Hepatocyte (in vitro differentiated cells): Measurements from ENCODE around the gene ARHGAP11A. TPM values are rescaled to one million over a fixed set of nuclear protein-coding genes. Genes with fewer than 3 reads are reported as not detected.

Experiments used
- DNase-seq: peaks from one replicate; pipeline ENCODE4 v3.0.0-alpha.2; 2016; ENCODE audit warnings: low spot score
- H2AFZ ChIP-seq: fragments of 200-600 bp; sonication (generic); 2 replicates; pipeline ENCODE4 v1.6.0; 2016; ENCODE audit warnings: antibody characterized with exemption, mild to moderate bottlenecking
- H3K27ac ChIP-seq: fragments of 200-600 bp; sonication (generic); 2 replicates; pipeline ENCODE4 v1.5.1; 2016; ENCODE audit warnings: mild to moderate bottlenecking
- H3K27me3 ChIP-seq: fragments of 200-600 bp; sonication (generic); 2 replicates; pipeline ENCODE4 v1.6.1; 2016
- H3K36me3 ChIP-seq: fragments of 200-600 bp; sonication (generic); replicated peaks from 2 replicates; pipeline ENCODE4 v1.5.1; 2016; ENCODE audit warnings: low read depth; ENCODE audit not compliant: insufficient read depth
- H3K4me1 ChIP-seq: fragments of 200-600 bp; sonication (generic); 2 replicates; pipeline ENCODE4 v1.5.1; 2016; ENCODE audit warnings: mild to moderate bottlenecking, moderate library complexity; ENCODE audit not compliant: insufficient read depth
- H3K4me2 ChIP-seq: fragments of 200-600 bp; sonication (generic); 2 replicates; pipeline ENCODE4 v1.6.0; 2016
- H3K4me3 ChIP-seq: fragments of 200-600 bp; sonication (generic); 2 replicates; pipeline ENCODE4 v1.5.1; 2016; ENCODE audit warnings: mild to moderate bottlenecking
- H3K79me2 ChIP-seq: fragments of 200-600 bp; sonication (generic); 2 replicates; pipeline ENCODE4 v1.6.0; 2017; ENCODE audit warnings: mild to moderate bottlenecking
- H3K9me2 ChIP-seq: fragments of 200-600 bp; sonication (generic); replicated peaks from 2 replicates; pipeline ENCODE4 v1.6.0; 2017; ENCODE audit warnings: mild to moderate bottlenecking; ENCODE audit not compliant: insufficient read depth
- H3K9me3 ChIP-seq: fragments of 200-600 bp; sonication (generic); 2 replicates; pipeline ENCODE4 v1.5.1; 2016; ENCODE audit warnings: low read depth, mild to moderate bottlenecking
- H4K20me1 ChIP-seq: fragments of 200-600 bp; sonication (generic); 2 replicates; pipeline ENCODE4 v1.6.0; 2016; ENCODE audit warnings: mild to moderate bottlenecking; ENCODE audit not compliant: insufficient read depth, poor library complexity, severe bottlenecking
- EZH2 ChIP-seq: fragments of 200-600 bp; sonication (generic); IDR thresholded peaks from 2 replicates; pipeline ENCODE4 v1.6.1; 2016; ENCODE audit warnings: antibody characterized with exemption, mild to moderate bottlenecking, borderline replicate concordance
- EZH2phosphoT487 ChIP-seq: fragments of 200-600 bp; sonication (generic); IDR thresholded peaks from one replicate; pipeline ENCODE4 v1.6.1; 2018; ENCODE audit warnings: antibody characterized with exemption, mild to moderate bottlenecking, low read depth, moderate library complexity; ENCODE audit not compliant: unreplicated experiment, severe bottlenecking
- WGBS: methylation state at CpG from one replicate; pipeline ENCODE4 v1.1.6; 2016; ENCODE audit warnings: low lambda C conversion rate; ENCODE audit errors: missing lambda C conversion rate; 5-methylcytosine and 5-hydroxymethylcytosine counted together
- polyA plus RNA-seq: library from polyadenylated mRNA; unstranded; fragments of >200 nt; fragmentation: Nextera tagmentation; extraction: Ambion mirVana; gene quantifications from 2 replicates; pipeline ENCODE4 v1.2.1, GENCODE V29; 2016
- total RNA-seq: library from RNA; depleted of rRNA; stranded (reverse); fragments of >200 nt; gene quantifications from 2 replicates; pipeline ENCODE4 v1.2.3, GENCODE V29; 2014
- TF ChIP-seq, protein P1 (sequence below): fragments of 200-600 bp; sonication (generic); IDR thresholded peaks from 2 replicates; pipeline ENCODE4 v1.5.1; 2016; ENCODE audit warnings: antibody characterized with exemption, mild to moderate bottlenecking; ENCODE audit not compliant: poor library complexity

The ARHGAP11A gene
- total and polyA plus RNA-seq, 2 experiments from 2014 or later = 3.4 to 4.9 TPM

GRCh38 chr15:32642667-32643435 is 27.5 kb downstream of the ARHGAP11A start:
- no peaks in the 10 kb centered on the region for H3K9me2 ChIP-seq
- TF ChIP-seq EZH2phosphoT487 (no peak), EZH2 (no peak)
- TF ChIP-seq, protein P1, sequence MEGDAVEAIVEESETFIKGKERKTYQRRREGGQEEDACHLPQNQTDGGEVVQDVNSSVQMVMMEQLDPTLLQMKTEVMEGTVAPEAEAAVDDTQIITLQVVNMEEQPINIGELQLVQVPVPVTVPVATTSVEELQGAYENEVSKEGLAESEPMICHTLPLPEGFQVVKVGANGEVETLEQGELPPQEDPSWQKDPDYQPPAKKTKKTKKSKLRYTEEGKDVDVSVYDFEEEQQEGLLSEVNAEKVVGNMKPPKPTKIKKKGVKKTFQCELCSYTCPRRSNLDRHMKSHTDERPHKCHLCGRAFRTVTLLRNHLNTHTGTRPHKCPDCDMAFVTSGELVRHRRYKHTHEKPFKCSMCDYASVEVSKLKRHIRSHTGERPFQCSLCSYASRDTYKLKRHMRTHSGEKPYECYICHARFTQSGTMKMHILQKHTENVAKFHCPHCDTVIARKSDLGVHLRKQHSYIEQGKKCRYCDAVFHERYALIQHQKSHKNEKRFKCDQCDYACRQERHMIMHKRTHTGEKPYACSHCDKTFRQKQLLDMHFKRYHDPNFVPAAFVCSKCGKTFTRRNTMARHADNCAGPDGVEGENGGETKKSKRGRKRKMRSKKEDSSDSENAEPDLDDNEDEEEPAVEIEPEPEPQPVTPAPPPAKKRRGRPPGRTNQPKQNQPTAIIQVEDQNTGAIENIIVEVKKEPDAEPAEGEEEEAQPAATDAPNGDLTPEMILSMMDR = no peak
- DNase-seq = no peak
- no peaks in the 10 kb centered on the region for H3K79me2 ChIP-seq
- peak overlapping the region; percentile 17 for H3K4me2 ChIP-seq
- no peaks in the 10 kb centered on the region for H3K36me3 ChIP-seq
- H3K4me3 ChIP-seq = no peak overlapping the region
- 39% methylated on average over 5 of the region's 5 CpGs for WGBS
- no peaks in the 10 kb centered on the region for H3K9me3 ChIP-seq
- H3K27ac ChIP-seq = no peak overlapping the region
- no peaks in the 10 kb centered on the region for H3K4me1 ChIP-seq
- no peak overlapping the region for H2AFZ ChIP-seq
- H3K27me3 ChIP-seq = no peaks in the 10 kb centered on the region
- no peaks in the 10 kb centered on the region for H4K20me1 ChIP-seq

DNA sequence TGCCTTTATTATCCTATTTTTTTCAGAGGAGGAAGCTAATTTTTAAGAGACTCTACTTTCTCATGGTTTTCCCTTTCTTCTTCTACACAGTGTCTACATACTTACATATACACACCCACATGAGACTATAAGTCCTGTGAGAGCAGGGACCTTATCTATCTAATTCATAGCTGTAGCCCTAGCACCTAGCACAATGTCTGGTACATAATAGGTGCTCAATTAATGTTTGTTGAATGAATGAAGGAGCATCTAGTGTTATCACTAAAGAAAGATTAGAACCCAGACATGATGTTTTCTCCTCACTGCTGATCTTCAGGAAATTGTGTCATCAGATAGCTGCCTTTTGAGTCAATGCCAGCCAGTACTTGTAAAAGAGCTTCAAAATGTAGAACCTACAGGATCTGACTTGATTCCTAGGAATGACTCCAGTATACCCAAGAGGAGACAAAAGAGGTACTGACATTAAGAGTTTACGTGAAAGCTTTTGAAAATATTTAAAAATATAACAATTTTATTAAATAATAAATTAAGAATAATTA is 28.7 kb downstream of the ARHGAP11A start:
- no peak overlapping the region for H3K4me3 ChIP-seq
- no peaks in the 10 kb centered on the region for H3K36me3 ChIP-seq
- H3K27me3 ChIP-seq = no peaks in the 10 kb centered on the region
- H4K20me1 ChIP-seq = no peaks in the 10 kb centered on the region
- H3K4me1 ChIP-seq = no peaks in the 10 kb centered on the region
- 94% methylated on average over 1 of the region's 1 CpG for WGBS
- no peak for DNase-seq
- H3K27ac ChIP-seq = no peak overlapping the region
- H3K4me2 ChIP-seq = no peak overlapping the region
- no peaks in the 10 kb centered on the region for H3K79me2 ChIP-seq
- H3K9me2 ChIP-seq = no peaks in the 10 kb centered on the region
- TF ChIP-seq, protein P1 = no peak
- TF ChIP-seq EZH2 (no peak), EZH2phosphoT487 (no peak)
- H2AFZ ChIP-seq = no peak overlapping the region
- no peaks in the 10 kb centered on the region for H3K9me3 ChIP-seq

DNA sequence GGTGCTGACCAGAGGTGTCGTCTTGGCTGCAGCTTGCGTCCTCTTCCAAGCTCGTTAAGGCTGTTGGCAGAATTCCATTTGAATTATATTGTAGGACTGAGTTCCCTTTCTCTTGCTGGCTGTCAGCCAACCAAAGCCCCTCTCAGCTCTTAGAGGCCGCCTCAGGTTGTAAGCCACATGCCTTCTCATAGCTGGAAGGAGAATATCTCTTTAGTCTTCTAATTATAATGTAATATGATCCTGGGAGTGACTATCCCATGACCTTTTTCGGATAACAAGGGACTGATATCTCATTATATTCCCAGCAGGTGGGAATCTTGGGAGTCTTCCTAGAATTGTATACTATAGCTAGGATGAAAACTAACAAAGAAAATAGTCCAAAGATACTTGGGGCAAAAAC is 31.0 kb downstream of the ARHGAP11A start:
- TF ChIP-seq EZH2phosphoT487 (no peak), EZH2 (no peak)
- TF ChIP-seq, protein P1 = no peak
- Histone ChIP-seq H3K27ac (no peak overlapping the region), H3K27me3 (no peaks in the 10 kb centered on the region), H3K79me2 (no peaks in the 10 kb centered on the region), H3K9me2 (no peaks in the 10 kb centered on the region), H3K4me3 (no peak overlapping the region), H3K4me2 (no peak overlapping the region), H3K4me1 (no peaks in the 10 kb centered on the region), H3K36me3 (no peaks in the 10 kb centered on the region), H3K9me3 (no peaks in the 10 kb centered on the region), H2AFZ (no peak overlapping the region), H4K20me1 (no peaks in the 10 kb centered on the region)
- WGBS = 40% methylated on average over 5 of the region's 5 CpGs
- DNase-seq = no peak

- Histone ChIP-seq H3K36me3 (no peaks in the 10 kb centered on the region), H3K4me2 (no peak overlapping the region), H3K27ac (no peak overlapping the region), H3K4me3 (no peak overlapping the region), H2AFZ (no peak overlapping the region), H4K20me1 (no peaks in the 10 kb centered on the region), H3K9me2 (no peaks in the 10 kb centered on the region), H3K4me1 (no peaks in the 10 kb centered on the region), H3K9me3 (no peaks in the 10 kb centered on the region), H3K27me3 (no peaks in the 10 kb centered on the region), H3K79me2 (no peaks in the 10 kb centered on the region)
- DNase-seq = peak; percentile 30
- 52% methylated on average over 5 of the region's 5 CpGs for WGBS
- TF ChIP-seq EZH2 = no peak
- TF ChIP-seq, protein P1 = peak; percentile 31
Measured at GRCh38 chr15:32649342-32649741, 34.0 kb downstream of the ARHGAP11A start.
